ENCODE data around the gene PKIG.

The PKIG gene

GRCh38 chr20:44615876-44616603, 33.7 kb downstream of the PKIG start:
- no peak for DNase-seq (ENCODE audit: low read depth, low spot score)
- POLR2A ChIA-PET = no interaction called here

DNA sequence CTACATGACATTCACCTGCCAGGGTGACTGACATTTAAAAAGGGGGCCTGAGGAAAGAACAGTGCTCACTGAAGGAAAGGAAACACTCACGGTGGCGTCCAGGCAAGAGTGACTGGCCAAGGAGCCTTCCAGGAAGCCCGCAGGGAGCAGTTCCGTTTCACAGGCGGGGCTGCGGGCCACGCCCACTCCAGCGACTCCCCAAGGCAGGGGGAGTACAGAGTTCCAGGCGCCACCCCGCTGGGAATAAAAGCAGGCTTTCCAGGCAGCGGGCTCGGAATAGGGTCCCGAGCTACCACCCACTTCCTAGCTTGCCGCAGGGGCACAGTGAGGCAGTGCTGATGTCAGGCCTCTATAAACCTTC, 34.2 kb downstream of the PKIG start:
- POLR2A ChIA-PET = no interaction called here
- CTCF ChIA-PET = interaction anchor here (0.7 to 1.2 kb wide), 4 partner anchors 12 to 233 kb away, joined by 3 to 4 read pairs (median 3); partner anchors contain the start of gene TTPAL
- DNase-seq (ENCODE audit: low read depth, low spot score) = no peak
- no peak overlapping the region for H3K4me3 ChIP-seq (ENCODE audit: low read depth, low read length)
- no peak for TF ChIP-seq CTCF (IDR thresholded peaks at IDR 0.05; ENCODE audit: insufficient read depth, low read length, missing control alignments)

More at GRCh38 chr20:44615876-44616603, 33.7 kb downstream of the PKIG start:
- no peak for TF ChIP-seq CTCF (IDR thresholded peaks at IDR 0.05; ENCODE audit: insufficient read depth, low read length, missing control alignments)
- no peak overlapping the region for H3K4me3 ChIP-seq (ENCODE audit: low read depth, low read length)
- CTCF ChIA-PET = interaction anchor here (1.1 kb wide), 1 partner anchor 150 kb away, joined by 3 read pairs; no protein-coding TSS in a partner anchor

GRCh38 chr20:44618318-44618731, 35.9 kb downstream of the PKIG start:
- CTCF ChIA-PET = interaction anchor here (1.3 to 1.5 kb wide), 3 partner anchors 10 to 234 kb away, joined by 3 to 4 read pairs (median 3); no protein-coding TSS in a partner anchor
- no peak for TF ChIP-seq CTCF (IDR thresholded peaks at IDR 0.05; ENCODE audit: insufficient read depth, low read length, missing control alignments)
- POLR2A ChIA-PET = no interaction called here
- H3K4me3 ChIP-seq (ENCODE audit: low read depth, low read length) = no peak overlapping the region
- no peak for DNase-seq (ENCODE audit: low read depth, low spot score)

DNA sequence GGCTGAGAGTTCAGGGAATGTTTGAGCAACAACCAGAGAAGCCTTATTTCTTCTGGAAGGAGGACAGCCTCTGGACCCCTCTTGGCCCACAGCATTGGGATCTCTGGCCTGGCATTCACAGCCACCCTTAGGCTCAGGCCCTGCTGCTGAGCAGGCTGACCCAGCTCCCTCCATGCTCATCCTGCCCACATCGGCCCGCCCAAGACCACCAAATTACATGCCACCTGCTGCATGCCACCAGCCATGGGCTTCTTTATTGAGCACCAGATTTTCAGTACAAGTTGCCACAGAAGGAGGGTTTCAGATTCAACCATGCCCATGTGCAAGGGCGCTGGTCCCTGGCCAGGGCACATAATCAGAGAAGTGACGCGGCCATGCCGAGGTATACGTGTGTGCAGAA, 36.9 kb downstream of the PKIG start:
- ChIA-PET CTCF (interaction anchor here (0.7 to 1.5 kb wide), 3 partner anchors 9 to 18 kb away, joined by 3 to 4 read pairs (median 4); no protein-coding TSS in a partner anchor), POLR2A (no interaction called here)
- no peak for TF ChIP-seq CTCF (IDR thresholded peaks at IDR 0.05; ENCODE audit: insufficient read depth, low read length, missing control alignments)

DNA sequence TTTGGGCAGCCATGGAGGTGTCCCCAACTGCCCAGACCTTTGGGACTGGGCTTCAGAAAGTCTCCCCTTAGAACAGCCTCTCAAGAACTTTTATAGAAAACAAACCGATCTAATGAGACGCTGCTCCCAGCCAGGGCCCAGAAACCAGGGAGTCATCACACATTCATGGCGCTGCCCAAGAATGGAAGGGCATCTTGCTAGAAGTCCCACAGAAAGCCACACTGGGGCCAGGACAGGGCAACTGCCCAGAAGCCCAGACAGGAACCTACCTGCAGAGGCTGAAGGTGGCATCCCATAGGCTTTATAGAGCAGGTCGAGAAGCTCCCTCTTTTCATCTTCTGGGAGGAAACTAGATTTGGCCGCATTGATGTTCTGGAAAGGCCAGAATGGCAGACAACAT, 37.7 kb downstream of the PKIG start:
- POLR2A ChIA-PET = no interaction called here
- no peak for DNase-seq (ENCODE audit: low read depth, low spot score)
- no peak for TF ChIP-seq CTCF (IDR thresholded peaks at IDR 0.05; ENCODE audit: insufficient read depth, low read length, missing control alignments)
- H3K4me3 ChIP-seq (ENCODE audit: low read depth, low read length) = no peak overlapping the region
- CTCF ChIA-PET = interaction anchor here (0.6 kb wide), 1 partner anchor 11 kb away, joined by 3 read pairs; no protein-coding TSS in a partner anchor

More for the DNA sequence above, 36.9 kb downstream of the PKIG start:
- H3K4me3 ChIP-seq (ENCODE audit: low read depth, low read length) = no peak overlapping the region
- no peak for DNase-seq (ENCODE audit: low read depth, low spot score)

DNA sequence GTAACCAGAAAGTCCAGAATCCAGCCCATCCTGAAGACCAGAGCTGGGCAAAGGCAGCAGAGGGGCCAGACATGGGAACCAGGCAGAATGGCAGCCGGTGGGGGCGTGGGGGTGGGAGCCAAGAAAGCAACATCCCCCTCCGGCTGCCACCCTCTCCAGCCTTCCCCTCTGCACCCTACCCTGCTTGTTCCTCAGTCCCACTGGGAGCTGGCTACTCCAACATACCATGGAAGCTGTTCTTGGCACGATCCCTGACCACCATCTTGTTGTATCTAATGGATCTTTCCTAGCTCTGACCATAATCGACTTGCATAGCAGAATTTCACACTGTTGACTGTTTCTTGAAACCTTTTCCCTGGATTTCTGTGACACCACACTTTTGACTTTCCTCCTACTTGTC, 38.9 kb downstream of the PKIG start:
- DNase-seq (ENCODE audit: low read depth, low spot score) = no peak
- TF ChIP-seq CTCF (IDR thresholded peaks at IDR 0.05; ENCODE audit: insufficient read depth, low read length, missing control alignments) = no peak
- no peak overlapping the region for H3K4me3 ChIP-seq (ENCODE audit: low read depth, low read length)
- POLR2A ChIA-PET = no interaction called here
- CTCF ChIA-PET = interaction anchor here (1.2 kb wide), 2 partner anchors 11 to 26 kb away, joined by 3 read pairs; no protein-coding TSS in a partner anchor

Measured in AG04449 (cell line).